ENCODE data around the gene RNF128. TPM values are rescaled to one million over a fixed set of nuclear protein-coding genes. Genes with fewer than 3 reads are reported as not detected.

The RNF128 gene
- total RNA-seq, 1 donor from 2014 or later = not detected

Other genes starting within 250 kb of the RNF128 start
- 6.5 and 8.0 TPM in 2 replicates for gene RADX, start 114.7 kb upstream of the RNF128 start, total RNA-seq
- gene TBC1D8B, start 76.0 kb downstream of the RNF128 start, total RNA-seq = 0.43 and 0.46 TPM in 2 replicates
- gene RIPPLY1, start 176.6 kb downstream of the RNF128 start, total RNA-seq = not detected in 2 replicates
- not detected in 2 replicates for gene CLDN2, start 193.7 kb downstream of the RNF128 start, total RNA-seq